HG02642 (cell line): ENCODE results near the gene RGS12.

Experiments
- ATAC-seq: cut with Tn5 transposase; IDR thresholded peaks from one replicate; pipeline ENCODE4 v1.9.1; 2021; ENCODE audit warnings: mild to moderate bottlenecking; ENCODE audit not compliant: unreplicated experiment, poor library complexity

The RGS12 gene

GRCh38 chr4:3254302-3255131 is 38.3 kb upstream of the RGS12 start:
- no peak for ATAC-seq

GRCh38 chr4:3255611-3256186 is 37.1 kb upstream of the RGS12 start:
- no peak for ATAC-seq

- no peak for ATAC-seq
These were observed 36.4 kb upstream of the RGS12 start for GRCh38 chr4:3256230-3257102.

- ATAC-seq = no peak
These were observed 35.7 kb upstream of the RGS12 start for GRCh38 chr4:3257103-3257555.

- no peak for ATAC-seq
These were observed 35.0 kb upstream of the RGS12 start for GRCh38 chr4:3257556-3258482.

- no peak for ATAC-seq
These were observed 31.2 kb upstream of the RGS12 start for GRCh38 chr4:3261411-3262207.

- no peak for ATAC-seq
These were observed 30.4 kb upstream of the RGS12 start for GRCh38 chr4:3262208-3263052.

GRCh38 chr4:3263053-3263875 is 29.6 kb upstream of the RGS12 start:
- ATAC-seq = no peak

GRCh38 chr4:3263876-3264193 is 29.0 kb upstream of the RGS12 start:
- no peak for ATAC-seq

GRCh38 chr4:3266076-3266475 is 26.7 kb upstream of the RGS12 start:
- ATAC-seq = no peak

- no peak for ATAC-seq
These were observed 25.0 kb upstream of the RGS12 start for GRCh38 chr4:3267576-3268394.

- ATAC-seq = no peak
These were observed 24.3 kb upstream of the RGS12 start for GRCh38 chr4:3268395-3269104.

GRCh38 chr4:3269105-3269927 is 23.5 kb upstream of the RGS12 start:
- no peak for ATAC-seq

GRCh38 chr4:3269991-3270611 is 22.7 kb upstream of the RGS12 start:
- ATAC-seq = no peak

- no peak for ATAC-seq
These were observed 21.7 kb upstream of the RGS12 start for GRCh38 chr4:3271131-3271530.
